NCI-H69 (cell line): ENCODE data around the gene RNF175.
"Not testable (repeated sequence)": the region's sequence is repeated elsewhere in the genome, so short reads cannot be mapped to it uniquely, and the experiment has no call there.

Experiments used
- DNase-seq: peaks from one replicate; lab custom pipeline; 2025; lab: John Stamatoyannopoulos, UW

RNF175 gene

GRCh38 chr4:153679486-153679885 lies 80.3 kb downstream of the RNF175 start:
- DNase-seq: no peak

GRCh38 chr4:153676984-153677383 lies 82.8 kb downstream of the RNF175 start:
- no peak for DNase-seq

- no peak for DNase-seq
Measured at GRCh38 chr4:153676486-153676885, 83.3 kb downstream of the RNF175 start.

GRCh38 chr4:153669838-153670237 lies 90.0 kb downstream of the RNF175 start:
- DNase-seq: no peak

GRCh38 chr4:153668647-153669046 lies 91.2 kb downstream of the RNF175 start:
- DNase-seq: no peak

GRCh38 chr4:153666505-153666904 lies 93.3 kb downstream of the RNF175 start:
- not testable (repeated sequence) for DNase-seq

GRCh38 chr4:153663667-153664066 lies 96.2 kb downstream of the RNF175 start:
- DNase-seq: no peak

- DNase-seq: no peak
Measured at GRCh38 chr4:153661908-153662307, 97.9 kb downstream of the RNF175 start.

- DNase-seq: no peak
Measured at GRCh38 chr4:153661215-153661822, 98.5 kb downstream of the RNF175 start.
